SK-N-MC (cell line): ENCODE data around the gene TMTC1.

Experiments
- EZH2 ChIP-seq: fragments of 200-600 bp; sonication (generic); IDR thresholded peaks from one replicate; pipeline ENCODE4 v1.6.1; 2017; ENCODE audit warnings: antibody characterized with exemption
- FOXP2 ChIP-seq: optimal IDR thresholded peaks from 2 replicates; pipeline ENCODE3; 2011; ENCODE audit warnings: mild to moderate bottlenecking, moderate library complexity; ENCODE audit not compliant: insufficient read depth; ENCODE audit errors: extremely low read length, control extremely low read depth
- POLR2AphosphoS5 ChIP-seq: IDR thresholded peaks from 2 replicates; pipeline ENCODE4 v1.6.1; 2012; ENCODE audit warnings: mild to moderate bottlenecking, low read depth, low read length, borderline replicate concordance

DNA sequence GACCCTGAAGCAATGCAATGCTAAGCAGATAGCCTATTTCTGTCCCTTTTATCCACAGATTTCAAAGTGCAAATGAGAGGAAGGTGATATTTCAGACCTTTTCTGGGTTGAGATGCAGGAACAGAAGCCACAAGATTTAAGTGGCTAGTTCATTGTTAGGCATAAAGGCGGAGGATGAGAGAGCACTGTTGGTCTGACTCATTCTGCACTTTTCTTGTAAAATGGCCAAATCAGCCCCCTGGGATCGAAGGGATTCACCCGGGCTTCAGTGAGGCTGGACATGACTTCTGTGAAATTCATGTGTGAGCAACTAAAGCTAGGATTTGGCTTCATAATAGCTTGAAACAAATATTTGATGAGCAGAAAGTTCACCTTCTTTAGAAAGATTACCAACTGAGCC lies 184.4 kb downstream of the TMTC1 start:
- TF ChIP-seq EZH2, result no peak
- TF ChIP-seq FOXP2, result no peak
- TF ChIP-seq POLR2AphosphoS5, result no peak
